ENCODE data around the gene HOXC10. TPM values are rescaled to one million over a fixed set of nuclear protein-coding genes. Genes with fewer than 3 reads are reported as not detected.
A peak's percentile ranks its signal among the peaks of the same experiment; 100 is the strongest.

The HOXC10 gene
- total and polyA plus RNA-seq, 2 experiments from 2014 or later: 0.23 to 1.7 TPM

- WGBS (ENCODE audit: low lambda C conversion rate, missing lambda C conversion rate): 8% methylated on average over 32 of the region's 35 CpGs
- H3K79me2 ChIP-seq: no peaks in the 10 kb centered on the region
- no peak for DNase-seq (ENCODE audit: low spot score)
Observed at GRCh38 chr12:53999559-54000115, 14.7 kb downstream of the HOXC10 start.

GRCh38 chr12:54000116-54001114 lies 15.5 kb downstream of the HOXC10 start, which contains the start of gene HOXC9:
HOXC9 (plus strand) TSS chr12:54000161; CDS start chr12:54000189, 28 bp downstream.
- TF ChIP-seq EZH2 (IDR thresholded peaks at IDR 0.05; ENCODE audit: borderline replicate concordance) (peak; percentile 99), CTCF (IDR thresholded peaks at IDR 0.05; ENCODE audit: poor library complexity) (no peak), EZH2phosphoT487 (IDR thresholded peaks at IDR 0.05; ENCODE audit: low read depth, severe bottlenecking, unreplicated experiment) (peak; percentile 56)
- no peaks in the 10 kb centered on the region for H3K79me2 ChIP-seq
- H4K20me1 ChIP-seq (ENCODE audit: insufficient read depth, poor library complexity, severe bottlenecking): no peaks in the 10 kb centered on the region
- H3K4me2 ChIP-seq: peak within 1 kb of the TSS; percentile 90
- H3K4me3 ChIP-seq: peak within 1 kb of the TSS; percentile 46
- no peak for DNase-seq (ENCODE audit: low spot score)
- WGBS (ENCODE audit: low lambda C conversion rate, missing lambda C conversion rate): 3% methylated on average over 57 of the region's 87 CpGs
- no peaks in the 10 kb centered on the region for H3K36me3 ChIP-seq (replicated peaks; ENCODE audit: insufficient read depth, low read depth)
- peaks cover 16% of the 10 kb centered on the region for H3K4me1 ChIP-seq (ENCODE audit: insufficient read depth)
- no peak within 1 kb of the TSS for H3K27ac ChIP-seq
- peaks cover 98% of the 10 kb centered on the region for H3K27me3 ChIP-seq
- no peaks in the 10 kb centered on the region for H3K9me3 ChIP-seq (ENCODE audit: low read depth)
- no peaks in the 10 kb centered on the region for H3K9me2 ChIP-seq (replicated peaks; ENCODE audit: insufficient read depth)
- H2AFZ ChIP-seq: peak within 1 kb of the TSS; percentile 84

More at GRCh38 chr12:53999559-54000115, 14.7 kb downstream of the HOXC10 start:
- Histone ChIP-seq H3K4me3 (no peak overlapping the region), H3K27ac (no peak overlapping the region), H3K9me2 (replicated peaks; ENCODE audit: insufficient read depth) (no peaks in the 10 kb centered on the region), H3K4me1 (ENCODE audit: insufficient read depth) (peaks cover 23% of the 10 kb centered on the region), H2AFZ (peak overlapping the region; percentile 42), H3K4me2 (peak overlapping the region; percentile 90), H3K27me3 (peaks cover 98% of the 10 kb centered on the region), H3K36me3 (replicated peaks; ENCODE audit: insufficient read depth, low read depth) (no peaks in the 10 kb centered on the region), H3K9me3 (ENCODE audit: low read depth) (no peaks in the 10 kb centered on the region), H4K20me1 (ENCODE audit: insufficient read depth, poor library complexity, severe bottlenecking) (no peaks in the 10 kb centered on the region)
- TF ChIP-seq EZH2phosphoT487 (IDR thresholded peaks at IDR 0.05; ENCODE audit: low read depth, severe bottlenecking, unreplicated experiment) (peak; percentile 73), CTCF (IDR thresholded peaks at IDR 0.05; ENCODE audit: poor library complexity) (no peak)

GRCh38 chr12:54001283-54002187 lies 16.6 kb downstream of the HOXC10 start:
- Histone ChIP-seq H3K4me2 (peak overlapping the region; percentile 90), H4K20me1 (ENCODE audit: insufficient read depth, poor library complexity, severe bottlenecking) (no peaks in the 10 kb centered on the region), H3K9me3 (ENCODE audit: low read depth) (no peaks in the 10 kb centered on the region), H3K27ac (no peak overlapping the region), H3K36me3 (replicated peaks; ENCODE audit: insufficient read depth, low read depth) (no peaks in the 10 kb centered on the region), H3K9me2 (replicated peaks; ENCODE audit: insufficient read depth) (no peaks in the 10 kb centered on the region), H3K4me3 (no peak overlapping the region), H3K79me2 (no peaks in the 10 kb centered on the region), H3K4me1 (ENCODE audit: insufficient read depth) (peaks cover 13% of the 10 kb centered on the region), H3K27me3 (peaks cover 96% of the 10 kb centered on the region), H2AFZ (no peak overlapping the region)
- 28% methylated on average over 8 of the region's 8 CpGs for WGBS (ENCODE audit: low lambda C conversion rate, missing lambda C conversion rate)
- DNase-seq (ENCODE audit: low spot score): no peak
- TF ChIP-seq CTCF (IDR thresholded peaks at IDR 0.05; ENCODE audit: poor library complexity): no peak
- no peak for TF ChIP-seq EZH2 (IDR thresholded peaks at IDR 0.05; ENCODE audit: borderline replicate concordance)
- no peak for TF ChIP-seq EZH2phosphoT487 (IDR thresholded peaks at IDR 0.05; ENCODE audit: low read depth, severe bottlenecking, unreplicated experiment)

Data from hepatocyte (in vitro differentiated cells).